Jurkat, Clone E6-1 (cell line): ENCODE measurements around the gene HVCN1.
"Not testable (repeated sequence)": the region's sequence is repeated elsewhere in the genome, so short reads cannot be mapped to it uniquely, and the experiment has no call there.

Source experiments
- DNase-seq: peaks from one replicate; pipeline ENCODE4 v3.0.0-alpha.2; 2011; ENCODE audit warnings: low read depth, low spot score
- H3K4me3 ChIP-seq: 2 replicates; pipeline ENCODE4 v1.5.1; 2011; ENCODE audit warnings: mild to moderate bottlenecking, low read length, control low read depth, moderate library complexity

Gene HVCN1

DNA sequence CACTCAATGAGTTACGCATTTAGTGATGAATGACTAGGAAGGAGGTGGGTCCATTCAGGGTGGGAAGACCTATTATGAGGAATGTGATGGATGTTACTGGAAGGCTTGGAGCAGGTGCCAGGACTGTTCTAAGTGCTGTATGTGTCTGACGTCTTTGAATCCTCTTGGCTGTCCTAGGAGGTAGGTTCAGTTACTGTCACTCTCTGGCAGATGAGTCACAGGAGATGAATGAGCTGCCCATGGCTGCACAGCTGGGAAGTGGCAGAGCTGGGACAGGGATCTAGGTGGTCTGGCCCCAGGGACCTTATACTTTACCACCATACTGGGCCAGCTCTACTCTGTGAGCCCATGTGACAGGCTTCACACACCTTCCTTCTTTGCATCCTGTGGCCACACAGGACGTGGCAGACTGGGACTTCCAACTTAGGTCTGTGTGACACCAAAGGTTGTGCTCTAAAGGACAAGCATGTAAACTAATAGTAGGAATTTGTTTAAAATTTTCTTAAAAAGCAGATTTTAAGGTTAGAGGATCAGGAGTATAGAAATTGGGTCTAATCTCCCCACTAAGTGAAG lies 51.0 kb downstream of the HVCN1 start:
- no peak for DNase-seq
- no peak overlapping the region for H3K4me3 ChIP-seq

DNA sequence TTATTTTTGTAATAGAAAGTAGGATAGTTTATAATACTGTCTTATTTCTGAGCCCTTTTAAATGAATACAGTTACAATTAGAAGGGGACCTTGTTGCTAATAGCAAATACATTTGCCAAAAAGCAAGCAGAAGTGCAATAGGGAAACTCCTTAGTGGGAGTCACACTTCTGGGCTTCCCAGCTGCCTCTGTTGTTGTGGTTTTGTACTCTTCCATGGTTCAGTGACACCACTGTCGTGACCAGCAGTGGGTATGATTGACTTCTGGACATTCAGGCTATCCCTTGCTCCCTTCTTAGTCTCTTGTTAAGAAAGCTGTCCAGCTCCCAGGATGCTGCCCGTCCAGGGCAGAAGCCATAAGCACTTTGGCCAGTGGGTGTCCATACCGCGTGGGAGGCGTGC lies 52.4 kb downstream of the HVCN1 start:
- no peak for DNase-seq
- no peak overlapping the region for H3K4me3 ChIP-seq

DNA sequence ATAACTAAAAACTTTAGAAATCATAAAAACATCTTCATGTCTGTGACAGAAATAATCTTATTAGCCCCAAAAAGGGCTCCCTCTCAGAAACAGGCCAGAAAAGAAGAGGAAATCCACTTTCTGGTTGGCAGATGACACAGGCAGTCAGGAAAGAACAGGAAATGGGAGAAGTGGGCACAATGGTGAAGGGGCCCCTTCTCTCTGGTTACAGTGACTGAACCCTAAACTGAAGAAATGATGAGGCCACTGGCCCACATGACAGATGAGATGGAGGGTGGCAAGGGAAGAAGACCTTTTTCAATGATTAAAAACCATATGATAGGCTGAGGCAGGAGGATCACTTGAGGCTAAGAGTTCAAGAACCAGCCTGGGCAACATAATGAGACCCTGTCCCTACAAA lies 53.9 kb downstream of the HVCN1 start:
- no peak for DNase-seq
- no peak overlapping the region for H3K4me3 ChIP-seq

DNA sequence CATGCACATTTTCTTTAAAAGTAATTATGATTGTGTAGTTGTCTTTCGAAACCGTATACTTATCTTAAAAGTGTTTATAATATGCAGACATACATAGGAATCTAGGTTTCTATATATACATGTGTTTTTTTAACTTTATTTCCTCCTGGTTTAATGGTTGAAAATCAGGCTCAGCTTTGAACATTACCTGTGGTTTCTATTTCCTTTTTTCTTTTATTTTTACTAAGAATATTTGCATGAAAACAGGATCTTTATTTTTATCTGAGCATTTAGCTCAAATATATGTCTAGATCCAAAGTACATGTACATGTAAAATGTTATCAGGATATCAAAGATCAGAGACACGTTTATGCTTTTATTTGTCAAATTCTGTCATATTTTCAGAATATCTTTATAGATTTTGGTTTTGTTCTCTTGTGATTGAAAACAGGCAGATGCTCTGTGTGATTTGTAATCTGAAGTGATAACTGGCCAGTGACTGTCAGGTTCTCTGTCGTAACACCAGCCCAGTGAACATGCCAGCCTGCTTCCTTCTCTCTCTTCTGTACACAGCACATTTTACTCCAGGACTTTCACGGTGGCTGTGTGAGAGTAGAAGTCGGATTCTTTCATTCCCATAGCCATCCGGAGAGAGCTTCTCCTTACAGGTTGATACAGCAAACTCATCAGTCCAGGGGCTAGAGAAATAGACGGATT lies 61.3 kb downstream of the HVCN1 start:
- DNase-seq, result no peak
- no peak overlapping the region for H3K4me3 ChIP-seq

DNA sequence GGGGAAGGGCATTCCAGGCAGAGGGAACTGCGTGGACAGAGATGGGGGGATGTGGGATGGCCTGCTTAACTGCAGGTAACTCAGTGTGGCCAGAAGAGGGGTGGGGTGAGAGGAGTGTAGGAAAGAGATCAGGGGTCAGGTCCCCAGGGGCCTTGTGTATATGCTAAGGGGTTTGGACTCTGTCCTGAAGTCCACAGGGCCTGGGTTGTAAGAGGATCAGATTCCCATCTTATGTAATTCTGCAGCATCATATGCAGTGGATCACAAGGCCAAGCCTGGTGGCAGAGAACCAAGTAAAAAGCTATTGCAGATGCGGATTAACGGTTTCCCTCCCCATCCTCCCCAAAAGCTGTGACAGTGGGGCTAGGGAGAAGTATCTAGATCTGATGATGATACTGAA lies 66.3 kb downstream of the HVCN1 start:
- DNase-seq, result no peak
- no peak overlapping the region for H3K4me3 ChIP-seq

DNA sequence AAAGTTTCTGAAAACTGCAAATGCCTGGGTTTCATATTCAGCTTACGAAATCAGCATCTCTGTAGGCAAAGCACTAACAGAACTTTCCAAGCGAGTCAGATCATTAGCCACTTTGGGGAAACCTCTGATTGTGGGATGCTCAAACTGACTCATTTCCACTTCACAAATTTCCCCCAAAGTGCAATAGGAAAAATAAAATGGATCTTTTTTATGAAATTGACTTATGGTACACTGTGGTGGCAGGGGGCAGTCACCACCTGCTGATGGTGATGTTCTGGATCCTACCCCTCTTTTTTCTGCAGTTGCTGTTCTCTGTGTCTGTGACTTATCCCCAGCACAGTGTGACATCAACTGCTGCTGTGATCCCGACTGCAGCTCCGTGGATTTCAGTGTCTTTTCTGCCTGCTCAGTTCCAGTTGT lies 69.4 kb downstream of the HVCN1 start:
- no peak for DNase-seq
- no peak overlapping the region for H3K4me3 ChIP-seq

DNA sequence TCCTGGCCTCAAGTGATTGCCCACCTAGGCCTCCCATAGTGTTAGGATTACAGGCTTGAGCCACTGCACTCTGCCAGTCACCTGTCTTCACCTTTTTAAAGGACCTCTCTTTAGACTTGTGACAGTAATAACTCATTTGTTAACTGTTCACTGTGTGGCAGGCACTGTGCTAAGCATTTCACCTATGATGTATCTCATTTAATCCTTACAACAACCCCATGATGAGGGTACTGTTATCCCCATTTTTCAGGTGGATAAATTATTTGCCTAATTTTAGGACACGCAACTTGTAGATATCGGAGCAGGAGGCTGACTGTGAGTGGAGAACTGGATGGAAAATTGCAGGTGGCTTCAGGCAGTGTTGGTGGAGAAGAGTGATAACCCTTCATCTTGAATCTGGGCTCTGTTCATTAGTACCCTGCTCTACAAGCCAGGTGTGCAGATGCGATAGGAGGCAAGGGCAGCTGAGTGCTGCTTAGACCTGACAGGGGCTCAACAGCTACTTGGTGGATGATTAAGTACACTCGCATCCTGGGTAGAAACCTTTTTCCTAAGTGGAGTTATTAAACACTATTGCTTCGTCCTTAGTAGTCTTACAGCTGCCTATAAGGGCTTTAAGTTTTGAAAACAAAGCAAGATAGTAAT lies 72.3 kb downstream of the HVCN1 start:
- H3K4me3 ChIP-seq, result no peak overlapping the region
- DNase-seq, result no peak

DNA sequence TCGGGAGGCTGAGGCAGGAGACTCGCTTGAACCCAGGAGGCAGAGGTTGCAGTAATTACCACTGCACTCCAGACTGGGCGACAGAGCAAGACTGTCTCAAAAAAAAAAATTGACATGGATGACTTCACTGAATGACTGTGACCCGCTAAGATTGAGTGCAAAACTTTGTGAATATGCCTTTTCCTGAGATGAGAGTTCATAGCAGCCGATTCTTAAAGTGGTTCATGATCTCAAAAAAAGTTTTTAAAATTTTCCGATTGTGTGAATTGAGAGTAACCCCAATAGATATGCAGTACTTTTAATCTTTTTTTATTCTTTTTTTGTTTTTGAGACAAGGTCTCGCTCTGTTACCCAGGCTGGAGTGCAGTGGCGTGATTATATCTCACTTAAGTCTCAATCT lies 73.7 kb downstream of the HVCN1 start:
- DNase-seq, result no peak
- no peak overlapping the region for H3K4me3 ChIP-seq

DNA sequence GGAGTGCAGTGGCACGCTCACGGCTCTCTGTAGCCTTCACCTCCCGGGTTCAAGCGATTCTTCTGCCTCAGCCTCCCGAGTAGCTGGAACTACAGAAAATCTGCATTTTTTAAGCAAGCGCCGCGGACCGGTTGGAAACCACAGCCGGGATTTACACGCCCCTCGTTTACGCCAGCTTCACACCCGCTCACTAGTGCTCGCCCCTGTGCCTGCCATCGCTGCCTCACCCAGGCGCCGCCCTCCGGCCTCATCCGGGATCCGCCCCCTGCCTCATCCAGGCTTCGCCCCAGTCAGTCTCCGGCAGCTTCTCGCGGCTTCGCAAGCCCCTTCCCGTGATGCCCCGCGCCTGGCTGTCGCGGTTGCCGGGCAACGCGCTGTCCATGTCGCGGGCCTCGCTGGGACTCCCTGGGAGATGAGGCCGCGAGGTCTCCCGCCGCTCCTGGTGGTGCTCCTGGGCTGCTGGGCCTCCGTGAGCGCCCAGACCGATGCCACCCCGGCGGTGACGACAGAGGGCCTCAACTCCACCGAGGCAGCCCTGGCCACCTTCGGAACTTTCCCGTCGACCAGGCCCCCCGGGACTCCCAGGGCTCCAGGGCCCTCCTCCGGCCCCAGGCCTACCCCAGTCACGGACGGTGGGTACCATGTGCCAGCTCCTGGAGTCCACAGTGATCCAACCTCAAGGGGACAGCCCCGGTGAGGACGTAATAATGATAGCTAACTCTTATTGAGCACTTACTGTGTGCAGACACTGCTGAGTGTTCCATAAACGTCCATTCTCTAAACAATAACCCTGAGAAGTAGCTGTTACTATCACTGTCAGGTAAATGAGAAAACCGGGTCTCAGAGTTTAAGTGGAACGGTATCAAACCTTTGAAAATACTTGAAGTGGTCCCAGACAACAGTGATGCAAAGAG lies 74.9 kb downstream of the HVCN1 start, which contains the start of gene TCTN1:
TCTN1 (plus strand) TSS at position 359 of the 914 bp plus-strand sequence; CDS start at position 413, 54 bp downstream.
- DNase-seq, result peak; percentile 90
- peak within 1 kb of the TSS; percentile 83 for H3K4me3 ChIP-seq

DNA sequence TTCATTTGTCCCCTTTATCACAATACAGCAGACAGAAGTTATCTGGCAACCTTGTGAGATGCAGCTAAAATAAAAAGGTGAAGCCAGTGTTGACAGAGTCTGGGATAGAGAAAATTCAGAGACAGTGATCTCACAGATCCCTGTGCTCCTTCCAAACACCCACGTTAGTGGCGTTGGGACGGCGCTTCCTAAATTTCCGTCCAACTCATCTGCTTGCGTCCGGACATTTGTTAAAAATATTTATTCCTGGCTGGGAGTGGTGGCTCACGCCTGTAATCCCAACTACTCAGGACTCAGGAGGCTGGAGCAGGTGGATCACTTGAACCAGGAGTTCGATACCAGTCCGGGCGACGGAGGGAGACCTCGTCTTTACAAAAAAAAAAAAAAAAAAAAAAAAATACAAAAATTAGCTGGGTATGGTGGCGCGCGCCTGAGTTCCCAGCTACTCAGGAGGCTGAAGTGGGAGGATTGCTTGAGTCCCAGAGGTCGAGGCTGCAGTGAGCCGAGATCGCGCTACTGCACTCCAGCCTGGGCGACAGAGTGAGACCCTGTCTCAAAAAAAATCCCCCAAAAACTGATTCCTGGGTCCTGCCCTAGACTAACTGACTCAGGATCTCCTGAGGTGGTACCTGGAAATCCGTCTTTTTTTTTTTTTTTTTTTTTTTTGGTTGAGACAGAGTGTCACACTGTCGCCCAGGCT lies 75.7 kb downstream of the HVCN1 start:
- peak overlapping the region; percentile 83 for H3K4me3 ChIP-seq
- DNase-seq, result no peak

DNA sequence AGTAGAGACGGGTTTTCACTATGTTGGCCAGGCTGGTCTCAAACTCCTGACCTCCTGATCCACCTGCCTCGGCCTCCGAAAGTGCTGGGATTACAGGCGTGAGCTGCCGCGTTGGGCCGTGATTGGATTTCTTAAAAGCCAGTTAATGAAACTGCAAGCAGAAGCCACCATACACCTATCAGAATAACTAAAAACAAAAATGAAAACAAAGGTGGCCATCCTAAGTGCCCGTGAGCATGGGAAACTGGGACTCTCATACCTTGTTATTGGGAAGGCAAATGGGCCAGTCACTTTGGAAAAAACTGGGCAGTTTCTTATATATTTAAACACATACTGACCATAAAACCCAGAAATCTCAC lies 82.7 kb downstream of the HVCN1 start:
- H3K4me3 ChIP-seq, result no peak overlapping the region
- DNase-seq, result no peak

DNA sequence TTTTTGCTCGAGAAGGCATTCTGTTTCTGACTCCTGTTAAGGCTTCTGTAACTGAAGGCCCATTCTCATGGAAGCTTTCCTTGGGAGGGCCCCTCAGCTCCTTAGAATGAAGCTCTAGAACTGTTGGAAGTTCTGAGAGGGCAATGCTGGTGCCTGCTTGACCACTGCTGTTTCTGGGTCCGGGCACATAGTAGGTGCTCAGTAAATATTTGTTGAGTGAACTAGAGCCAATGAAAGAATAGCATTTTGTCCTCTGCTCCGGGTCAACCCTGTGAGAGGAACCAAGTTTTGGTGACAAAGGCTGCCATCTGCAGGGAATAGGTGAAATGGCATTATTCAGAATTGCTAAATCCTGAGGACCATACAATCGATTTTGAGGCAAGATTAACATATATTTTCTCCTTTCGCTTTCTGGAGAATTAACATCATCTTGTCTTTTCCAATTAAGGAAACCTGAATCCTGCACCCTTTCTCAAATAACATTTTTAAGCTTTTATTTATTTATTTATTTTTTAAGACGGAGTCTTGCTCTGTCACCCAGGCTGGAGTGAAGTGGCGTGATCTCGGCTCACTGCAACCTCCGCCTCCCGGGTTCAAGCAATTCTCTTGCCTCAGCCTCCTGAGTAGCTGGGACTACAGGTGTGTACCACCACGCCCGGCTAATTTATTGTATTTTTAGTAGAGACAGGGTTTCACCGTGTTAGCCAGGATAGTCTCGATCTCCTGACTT lies 86.7 kb downstream of the HVCN1 start:
- not testable (repeated sequence) for H3K4me3 ChIP-seq
- DNase-seq, result peak; percentile 48

DNA sequence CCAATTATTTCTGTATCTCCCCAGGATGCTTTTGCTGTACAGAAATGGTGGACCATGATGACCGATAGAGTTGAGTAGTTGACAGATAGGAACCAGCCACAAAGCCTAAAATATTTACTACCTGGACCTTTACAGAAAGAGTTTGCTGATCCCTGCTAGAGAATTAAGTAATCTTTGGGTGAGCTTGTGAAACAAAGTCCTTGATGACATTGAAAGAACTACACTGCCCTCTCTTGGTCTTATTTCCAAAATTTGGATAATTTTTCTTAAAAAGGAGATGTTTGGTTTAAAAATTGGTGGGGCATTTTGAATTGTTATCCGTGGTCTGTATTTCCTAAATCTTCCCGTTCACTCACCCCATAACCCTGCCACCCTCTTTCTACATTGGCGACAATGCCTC lies 88.7 kb downstream of the HVCN1 start:
- DNase-seq, result peak; percentile 50
- no peak overlapping the region for H3K4me3 ChIP-seq

DNA sequence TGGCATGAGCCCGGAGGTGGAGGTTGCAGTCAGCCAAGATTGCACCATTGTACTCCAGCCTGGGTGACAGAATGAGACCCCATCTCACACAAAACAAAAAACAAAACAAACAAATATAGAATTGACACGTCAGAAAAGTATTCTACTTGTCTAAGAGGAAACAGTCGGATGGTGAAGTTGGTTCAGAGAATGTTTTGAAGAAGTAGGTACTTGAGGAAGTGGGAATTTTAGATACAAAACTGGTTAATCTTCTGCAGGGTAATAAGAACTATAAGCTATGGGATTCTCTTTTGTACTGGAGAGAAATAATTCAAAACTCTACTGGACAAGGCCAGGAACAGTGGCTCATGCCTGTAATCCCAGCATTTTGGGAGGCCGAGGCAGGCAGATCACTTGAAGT lies 89.6 kb downstream of the HVCN1 start:
- DNase-seq, result no peak
- no peak overlapping the region for H3K4me3 ChIP-seq
